Effector memory CD4-positive, alpha-beta T cell (primary cell): ENCODE results near the gene CIDEB.

Experiments
- DNase-seq, 3 donors: peaks; one replicate each; pipeline ENCODE4 v3.0.0-alpha.2; 2020
- H3K27ac ChIP-seq: 2 replicates; pipeline ENCODE4 v1.7.0; 2013; ENCODE audit warnings: mild to moderate bottlenecking, low read length, moderate library complexity; ENCODE audit not compliant: insufficient read depth, poor library complexity, severe bottlenecking
- H3K27me3 ChIP-seq: replicated peaks from 2 replicates; pipeline ENCODE4 v1.7.0; 2013; ENCODE audit warnings: mild to moderate bottlenecking, low read length; ENCODE audit not compliant: insufficient read depth, control insufficient read depth, poor library complexity, severe bottlenecking
- H3K36me3 ChIP-seq: 2 replicates; pipeline ENCODE4 v1.7.0; 2013; ENCODE audit warnings: mild to moderate bottlenecking, low read length, moderate library complexity; ENCODE audit not compliant: control insufficient read depth, insufficient read depth
- H3K4me1 ChIP-seq: 2 replicates; pipeline ENCODE4 v1.7.0; 2013; ENCODE audit warnings: low read length, mild to moderate bottlenecking; ENCODE audit not compliant: control insufficient read depth, insufficient read depth, poor library complexity, severe bottlenecking
- H3K4me3 ChIP-seq: 2 replicates; pipeline ENCODE4 v1.7.0; 2013; ENCODE audit warnings: low read length, low read depth, mild to moderate bottlenecking; ENCODE audit not compliant: insufficient read depth, poor library complexity, severe bottlenecking
- H3K9me3 ChIP-seq: 2 replicates; pipeline ENCODE4 v1.7.0; 2013; ENCODE audit warnings: mild to moderate bottlenecking, low read length, moderate library complexity; ENCODE audit not compliant: control insufficient read depth

The CIDEB gene

DNA sequence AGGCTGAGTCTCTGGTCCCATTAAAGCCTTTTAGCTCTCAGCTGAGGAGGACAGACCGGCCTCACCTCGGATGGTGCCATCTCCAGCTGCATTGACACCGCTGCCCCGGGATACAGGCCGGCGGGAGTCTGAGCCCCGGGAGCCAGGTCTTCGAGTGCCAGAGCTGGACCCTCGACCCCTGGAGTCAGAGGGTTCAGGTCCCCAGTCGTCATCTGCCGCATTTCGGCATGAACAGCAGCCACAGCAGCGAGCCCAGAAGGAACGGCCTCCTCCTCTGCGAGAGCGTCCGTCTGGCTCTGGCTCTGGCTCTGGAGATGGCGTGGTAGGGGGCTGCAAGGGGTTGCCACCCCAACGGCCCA, 45.8 kb downstream of the CIDEB start:
- peaks cover 19% of the 10 kb centered on the region for H3K36me3 ChIP-seq
- no peak overlapping the region for H3K4me3 ChIP-seq
- no peak overlapping the region for H3K27ac ChIP-seq

DNA sequence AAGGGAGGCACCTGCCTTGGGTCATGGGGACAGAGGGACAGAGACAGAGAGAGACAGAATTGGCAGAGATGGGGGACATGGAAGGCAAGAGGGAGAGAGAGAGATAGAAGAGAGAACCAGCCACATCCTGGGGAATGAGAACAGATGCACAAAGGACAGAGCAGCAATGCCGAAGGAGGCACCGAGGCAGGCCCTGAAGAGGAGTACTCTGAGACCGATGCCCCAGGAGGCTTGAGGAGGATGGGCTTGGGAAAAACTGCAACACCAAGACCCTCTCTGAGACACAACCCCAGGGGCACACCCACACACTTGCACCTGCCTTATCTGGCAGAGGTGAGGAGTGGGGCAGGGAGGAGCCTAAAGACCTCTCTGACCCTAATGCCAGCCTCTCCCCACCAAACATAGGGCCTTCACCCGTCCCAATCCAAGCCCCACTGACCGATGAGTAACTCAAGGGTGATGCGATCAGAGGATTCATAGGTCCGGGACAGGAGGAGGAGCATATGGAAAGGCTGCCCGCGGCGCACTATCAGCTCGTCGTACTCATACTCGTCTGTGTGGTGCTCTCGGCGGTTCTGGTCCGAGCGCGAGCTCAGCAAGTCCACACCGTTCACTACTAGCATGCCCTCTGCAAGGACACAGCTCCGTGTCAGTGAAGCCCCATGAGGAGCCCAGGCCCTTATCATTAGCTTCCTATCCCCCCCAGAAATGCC, 46.4 kb downstream of the CIDEB start:
- DNase-seq = no peak
- H3K4me1 ChIP-seq = no peaks in the 10 kb centered on the region
- H3K27me3 ChIP-seq = no peaks in the 10 kb centered on the region
- no peak overlapping the region for H3K27ac ChIP-seq
- no peak overlapping the region for H3K4me3 ChIP-seq
- H3K36me3 ChIP-seq = peaks cover 13% of the 10 kb centered on the region
- H3K9me3 ChIP-seq = no peaks in the 10 kb centered on the region

More for the DNA sequence above, 45.8 kb downstream of the CIDEB start:
- Histone ChIP-seq H3K9me3 (no peaks in the 10 kb centered on the region), H3K4me1 (no peaks in the 10 kb centered on the region), H3K27me3 (no peaks in the 10 kb centered on the region)
- no peak for DNase-seq

DNA sequence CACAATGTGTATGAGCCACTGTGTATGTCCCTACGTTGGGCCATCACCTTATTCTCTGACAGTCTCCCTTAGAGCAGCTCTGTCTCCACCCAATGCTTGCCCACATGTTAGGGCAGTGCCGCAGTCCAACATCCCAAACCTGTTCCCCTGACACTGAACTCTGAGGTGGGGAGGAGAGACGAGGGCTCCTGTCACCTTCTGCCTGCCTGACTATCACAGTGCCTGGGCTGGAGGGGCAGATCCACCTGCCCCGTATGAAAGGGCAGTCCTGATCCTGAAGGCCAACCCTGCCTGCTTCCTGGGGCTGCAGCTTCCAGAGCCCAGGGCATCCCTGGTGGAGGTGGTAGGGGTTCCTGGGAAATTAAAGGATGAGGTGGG, 47.0 kb downstream of the CIDEB start:
- H3K9me3 ChIP-seq = no peaks in the 10 kb centered on the region
- H3K27me3 ChIP-seq = no peaks in the 10 kb centered on the region
- H3K4me1 ChIP-seq = no peaks in the 10 kb centered on the region
- peaks cover 7% of the 10 kb centered on the region for H3K36me3 ChIP-seq
- no peak overlapping the region for H3K27ac ChIP-seq
- H3K4me3 ChIP-seq = no peak overlapping the region
- no peak for DNase-seq

DNA sequence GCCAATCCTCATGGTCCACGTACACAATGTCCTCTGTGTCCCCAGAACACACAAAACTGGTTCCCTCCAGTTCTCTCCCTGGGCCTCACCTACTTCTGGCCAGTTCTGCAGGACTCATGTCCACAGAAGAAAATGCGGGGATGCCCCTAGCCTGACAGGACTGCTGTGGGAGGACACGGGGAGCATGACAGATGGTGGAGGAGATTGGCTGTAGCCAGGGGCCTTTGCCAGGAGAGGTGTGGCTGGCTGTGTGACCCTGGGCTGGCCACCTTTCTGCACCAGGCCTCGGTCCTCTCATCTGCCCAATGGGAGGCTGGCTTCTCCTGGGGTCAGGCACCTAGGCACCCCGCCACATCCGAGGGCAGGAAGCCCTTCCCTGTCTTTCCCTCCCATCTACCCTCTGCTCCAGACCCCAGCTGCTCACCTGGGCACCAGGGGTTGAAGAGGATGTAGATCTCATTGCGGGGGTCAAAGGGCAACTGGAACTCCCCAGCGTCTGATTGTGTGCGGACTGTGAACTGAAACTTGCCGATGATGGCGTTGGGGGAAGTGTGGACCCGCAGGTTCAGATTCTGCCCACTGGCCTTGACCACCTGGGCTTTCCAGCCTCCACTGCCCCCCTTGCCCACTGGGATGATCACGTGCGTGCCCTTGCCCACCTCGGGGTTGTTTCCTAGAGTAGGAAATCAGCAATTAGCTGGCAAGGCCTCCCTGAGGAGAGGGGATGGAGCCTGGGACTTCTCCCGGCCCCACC, 47.6 kb downstream of the CIDEB start:
- Histone ChIP-seq H3K9me3 (no peaks in the 10 kb centered on the region), H3K36me3 (peaks cover 6% of the 10 kb centered on the region), H3K27ac (no peak overlapping the region), H3K4me1 (no peaks in the 10 kb centered on the region), H3K27me3 (no peaks in the 10 kb centered on the region), H3K4me3 (no peak overlapping the region)
- no peak for DNase-seq

DNA sequence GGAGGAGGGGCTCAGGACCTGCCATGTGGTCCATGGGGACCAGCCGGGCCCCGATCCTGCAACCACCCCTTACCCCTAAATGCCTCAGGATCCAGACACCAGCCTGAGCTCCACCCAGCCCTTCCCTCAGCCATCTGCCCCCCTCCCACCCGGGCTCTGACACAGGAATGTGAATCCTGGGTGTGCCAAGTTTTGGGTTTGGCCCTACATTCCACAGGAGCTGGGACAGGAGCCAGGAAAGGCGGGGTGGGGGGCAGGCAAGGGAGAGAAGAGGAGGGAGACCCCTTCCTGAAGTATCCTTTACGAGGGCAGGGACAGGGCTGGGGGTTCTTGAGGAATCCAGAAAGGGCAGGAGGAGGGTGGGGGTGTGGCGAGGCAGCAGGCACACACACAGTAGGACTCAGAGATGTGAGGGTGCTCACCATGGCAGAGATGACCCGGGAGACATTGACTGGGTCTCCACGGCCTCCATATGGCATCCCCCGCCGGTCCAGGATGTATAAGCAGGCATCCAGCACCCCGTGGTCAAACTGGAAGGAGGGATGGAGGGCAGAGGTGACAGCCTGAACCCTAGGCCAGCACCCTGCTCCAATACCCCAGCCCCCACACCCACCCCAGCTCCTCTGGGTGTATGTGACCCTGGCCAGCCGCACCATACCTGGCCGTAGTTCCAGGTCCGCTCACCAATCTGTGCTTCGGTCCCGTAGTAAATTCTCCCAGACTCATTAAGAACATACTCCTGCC, 48.3 kb downstream of the CIDEB start:
- DNase-seq = no peak
- Histone ChIP-seq H3K4me1 (no peaks in the 10 kb centered on the region), H3K27me3 (no peaks in the 10 kb centered on the region), H3K36me3 (peaks cover 8% of the 10 kb centered on the region), H3K9me3 (no peaks in the 10 kb centered on the region), H3K4me3 (no peak overlapping the region), H3K27ac (no peak overlapping the region)

DNA sequence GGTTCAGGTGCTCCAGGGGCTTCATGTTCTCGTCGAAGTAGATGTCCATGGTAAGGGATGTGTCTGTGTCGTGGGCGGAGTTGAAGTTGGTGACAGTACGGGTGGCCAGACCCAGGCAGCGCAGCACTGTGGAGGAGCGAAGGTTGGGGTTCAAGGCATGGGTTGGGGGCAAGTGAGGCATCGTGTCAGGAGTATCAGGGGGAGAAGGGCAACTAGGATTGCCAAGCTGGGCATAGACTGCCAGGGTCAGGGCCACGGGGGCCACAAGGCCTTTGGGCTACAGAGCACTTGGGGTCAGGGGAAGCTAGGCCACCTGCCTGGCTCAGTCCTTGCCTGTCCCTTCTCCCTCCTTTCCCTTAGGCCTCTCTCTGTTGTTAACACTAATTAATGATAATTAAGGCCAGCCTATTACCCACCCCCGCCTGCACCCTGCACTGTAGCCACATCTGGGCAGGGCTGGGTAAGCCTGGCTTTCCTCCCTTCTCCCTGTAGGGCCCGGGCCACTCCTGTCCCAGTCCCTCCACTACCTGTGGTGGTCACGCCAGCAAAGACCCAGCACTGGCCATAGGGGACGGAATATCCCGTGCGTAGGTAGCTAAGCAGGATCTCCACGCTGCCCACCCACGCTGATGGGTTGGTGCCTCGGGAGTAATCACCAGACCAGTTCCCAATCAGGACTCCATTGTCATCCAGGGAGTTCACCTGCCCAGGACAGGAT, 49.1 kb downstream of the CIDEB start:
- Histone ChIP-seq H3K27ac (no peak overlapping the region), H3K36me3 (peaks cover 8% of the 10 kb centered on the region), H3K9me3 (no peaks in the 10 kb centered on the region), H3K27me3 (no peaks in the 10 kb centered on the region), H3K4me1 (no peaks in the 10 kb centered on the region), H3K4me3 (no peak overlapping the region)
- DNase-seq = no peak

DNA sequence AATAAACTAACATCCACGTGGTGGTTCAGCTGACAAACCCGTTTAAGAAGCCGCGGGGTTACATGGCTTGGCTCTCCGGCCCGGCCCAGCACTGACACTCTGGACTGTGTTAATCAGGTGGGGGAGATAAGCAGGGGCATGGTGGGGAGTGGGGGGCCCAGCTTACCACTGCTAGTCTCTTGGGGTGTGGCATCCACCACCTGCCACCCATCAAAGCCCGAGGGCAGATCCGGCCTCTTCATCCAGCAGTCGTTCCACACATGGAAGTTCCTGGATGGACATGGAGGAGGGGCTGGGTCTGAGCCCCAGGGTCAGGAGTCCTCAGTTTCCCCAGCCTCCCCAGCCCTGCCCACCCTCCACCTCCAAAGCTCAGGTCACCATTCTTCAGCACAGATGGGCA, 49.7 kb downstream of the CIDEB start:
- Histone ChIP-seq H3K36me3 (peaks cover 8% of the 10 kb centered on the region), H3K27me3 (no peaks in the 10 kb centered on the region), H3K4me1 (no peaks in the 10 kb centered on the region), H3K9me3 (no peaks in the 10 kb centered on the region), H3K4me3 (no peak overlapping the region), H3K27ac (no peak overlapping the region)
- DNase-seq = no peak

DNA sequence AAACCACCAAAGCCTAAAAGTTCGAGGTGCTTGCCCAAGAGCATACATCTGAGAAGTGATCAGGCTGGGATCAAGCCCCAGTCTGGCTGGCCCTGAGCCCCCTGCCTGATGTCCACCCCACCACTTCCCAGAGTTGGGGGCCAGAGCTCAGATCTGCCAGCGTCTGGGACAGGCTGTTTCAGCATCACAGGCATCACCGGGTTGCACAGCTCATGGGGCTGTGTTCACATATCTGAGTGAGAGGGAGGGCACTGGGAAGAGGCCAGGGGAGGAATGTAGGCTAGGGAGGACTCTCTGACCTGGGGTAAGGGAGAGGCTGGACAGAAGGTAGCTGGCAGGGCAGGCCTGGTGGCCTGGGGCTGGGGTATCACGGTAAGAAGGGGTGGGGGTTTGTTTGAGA, 50.8 kb downstream of the CIDEB start:
- H3K4me3 ChIP-seq = no peak overlapping the region
- no peaks in the 10 kb centered on the region for H3K9me3 ChIP-seq
- H3K36me3 ChIP-seq = peaks cover 8% of the 10 kb centered on the region
- no peaks in the 10 kb centered on the region for H3K27me3 ChIP-seq
- H3K4me1 ChIP-seq = no peaks in the 10 kb centered on the region
- no peak overlapping the region for H3K27ac ChIP-seq
- no peak for DNase-seq

DNA sequence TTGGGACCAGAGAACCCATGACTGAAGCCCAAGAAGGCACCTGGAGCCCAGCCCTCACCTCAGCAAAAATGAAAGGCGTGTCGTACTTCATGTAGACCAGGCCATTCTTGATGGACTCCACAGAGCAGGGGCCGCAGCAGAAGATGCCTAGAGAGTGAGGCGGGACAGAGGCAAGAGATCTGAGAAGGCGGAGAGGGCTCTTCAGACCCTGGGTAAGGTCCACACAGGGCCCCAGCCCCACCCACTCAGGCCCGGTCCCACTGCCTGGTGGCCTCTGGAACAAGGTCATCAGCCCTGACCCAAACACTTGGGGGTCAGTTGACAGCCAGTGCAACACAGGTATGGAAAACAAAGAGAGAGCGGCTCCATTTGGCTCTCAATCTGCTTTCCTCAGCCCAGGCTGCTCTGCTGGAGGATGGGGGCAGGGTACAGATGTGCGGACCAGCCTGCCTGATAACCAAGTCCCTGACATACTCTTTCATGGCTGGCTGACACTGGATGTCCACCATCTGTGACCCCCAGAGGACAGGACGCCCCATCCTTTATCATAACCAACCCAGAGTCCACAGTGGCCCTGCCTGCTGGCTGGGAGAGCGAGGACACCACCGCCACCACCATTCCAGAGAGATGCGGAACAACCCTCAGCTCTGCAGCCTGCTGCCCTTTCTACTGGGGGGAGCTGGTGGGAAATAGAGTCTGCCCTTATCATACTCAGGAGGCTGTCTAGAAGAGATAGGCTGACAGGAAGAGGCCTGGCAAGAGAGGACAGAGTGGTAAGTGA, 51.7 kb downstream of the CIDEB start:
- H3K27ac ChIP-seq = no peak overlapping the region
- DNase-seq = no peak
- H3K36me3 ChIP-seq = peaks cover 8% of the 10 kb centered on the region
- no peaks in the 10 kb centered on the region for H3K4me1 ChIP-seq
- no peaks in the 10 kb centered on the region for H3K27me3 ChIP-seq
- no peaks in the 10 kb centered on the region for H3K9me3 ChIP-seq
- H3K4me3 ChIP-seq = no peak overlapping the region
